HL-60 (cell line): Measurements from ENCODE around the gene SBSN.

Source experiments
- DNase-seq, 2 experiments: peaks; one replicate each; pipeline ENCODE4 v3.0.0-alpha.2; 2010 to 2020; ENCODE audit warnings: low read depth in 1 of 2, low spot score in 1 of 2
- H3K27ac ChIP-seq: fragments of 250-450 bp; sonication (Bioruptor Pico); replicated peaks from 2 replicates; pipeline ENCODE4 v1.5.1; 2020; ENCODE audit warnings: mild to moderate bottlenecking, moderate library complexity
- H3K27me3 ChIP-seq: fragments of 250-450 bp; sonication (Bioruptor Pico); 2 replicates; pipeline ENCODE4 v1.5.1; 2021; ENCODE audit warnings: mild to moderate bottlenecking, moderate library complexity; ENCODE audit not compliant: insufficient read depth, poor library complexity, severe bottlenecking
- H3K4me3 ChIP-seq: replicated peaks from 2 replicates; pipeline ENCODE4 v1.5.1; 2011; ENCODE audit warnings: mild to moderate bottlenecking, control low read depth, low read length; ENCODE audit not compliant: insufficient read depth
- CTCF ChIP-seq: IDR thresholded peaks from one replicate; pipeline ENCODE4 v1.5.1; 2011; ENCODE audit warnings: low read length, control low read depth, inconsistent platforms; ENCODE audit not compliant: insufficient read depth
- GABPA ChIP-seq: IDR thresholded peaks from 2 replicates; pipeline ENCODE4 v1.6.1; 2012; ENCODE audit warnings: low read depth
- POLR2AphosphoS5 ChIP-seq: IDR thresholded peaks from 2 replicates; pipeline ENCODE4 v1.6.1; 2012; ENCODE audit warnings: low read depth
- REST ChIP-seq: IDR thresholded peaks from 2 replicates; pipeline ENCODE4 v1.6.1; 2012; ENCODE audit warnings: low read depth; ENCODE audit not compliant: insufficient replicate concordance
- SPI1 ChIP-seq: IDR thresholded peaks from 2 replicates; pipeline ENCODE4 v1.6.1; 2012; ENCODE audit warnings: low read depth, mild to moderate bottlenecking, borderline replicate concordance

Gene SBSN

GRCh38 chr19:35560271-35560670 lies 32.2 kb upstream of the SBSN start:
- TF ChIP-seq POLR2AphosphoS5 (no peak), CTCF (no peak), GABPA (no peak), REST (no peak), SPI1 (no peak)
- no peak for DNase-seq
- H3K27me3 ChIP-seq: peaks cover 11% of the 10 kb centered on the region
- H3K27ac ChIP-seq: no peak overlapping the region
- H3K4me3 ChIP-seq: no peak overlapping the region

- Histone ChIP-seq H3K27ac (no peak overlapping the region), H3K27me3 (peaks cover 11% of the 10 kb centered on the region), H3K4me3 (no peak overlapping the region)
- DNase-seq: no peak
- TF ChIP-seq SPI1: no peak
These were observed 31.7 kb upstream of the SBSN start for GRCh38 chr19:35559781-35560180.

- TF ChIP-seq REST: peak; percentile 91
- TF ChIP-seq CTCF: no peak
- no peak overlapping the region for H3K27ac ChIP-seq
- H3K4me3 ChIP-seq: no peak overlapping the region
- H3K27me3 ChIP-seq: peaks cover 11% of the 10 kb centered on the region
- peak in 1 of 2 experiments; percentile 69 for DNase-seq
These were observed 31.2 kb upstream of the SBSN start for GRCh38 chr19:35559281-35559659.

GRCh38 chr19:35558400-35559280 lies 30.5 kb upstream of the SBSN start:
- Histone ChIP-seq H3K27ac (no peak overlapping the region), H3K4me3 (no peak overlapping the region), H3K27me3 (peaks cover 11% of the 10 kb centered on the region)
- TF ChIP-seq POLR2AphosphoS5 (no peak), GABPA (no peak), CTCF (no peak)
- no peak for DNase-seq
